ENCODE results near the gene PRKX.
A peak's percentile ranks its signal among the peaks of the same experiment; 100 is the strongest.

PRKX gene

GRCh38 chrX:3655181-3655580 lies 58.3 kb downstream of the PRKX start:
- TF ChIP-seq GATA2 (IDR thresholded peaks at IDR 0.05; ENCODE audit: low read depth, low read length), result no peak
- no peak for TF ChIP-seq GATA3 (IDR thresholded peaks at IDR 0.05; ENCODE audit: low read depth, low read length)

GRCh38 chrX:3653111-3653510 lies 60.3 kb downstream of the PRKX start:
- TF ChIP-seq GATA2 (IDR thresholded peaks at IDR 0.05; ENCODE audit: low read depth, low read length) (no peak), GATA3 (IDR thresholded peaks at IDR 0.05; ENCODE audit: low read depth, low read length) (no peak)

- TF ChIP-seq GATA2 (IDR thresholded peaks at IDR 0.05; ENCODE audit: low read depth, low read length) (no peak), GATA3 (IDR thresholded peaks at IDR 0.05; ENCODE audit: low read depth, low read length) (no peak)
Measured at GRCh38 chrX:3651277-3651676, 62.2 kb downstream of the PRKX start.

- TF ChIP-seq GATA2 (IDR thresholded peaks at IDR 0.05; ENCODE audit: low read depth, low read length), result no peak
- TF ChIP-seq GATA3 (IDR thresholded peaks at IDR 0.05; ENCODE audit: low read depth, low read length), result no peak
Measured at GRCh38 chrX:3648084-3648483, 65.4 kb downstream of the PRKX start.

- TF ChIP-seq GATA3 (IDR thresholded peaks at IDR 0.05; ENCODE audit: low read depth, low read length) (no peak), GATA2 (IDR thresholded peaks at IDR 0.05; ENCODE audit: low read depth, low read length) (no peak)
Measured at GRCh38 chrX:3639236-3639635, 74.2 kb downstream of the PRKX start.

GRCh38 chrX:3638280-3638873 lies 75.1 kb downstream of the PRKX start:
- TF ChIP-seq GATA2 (IDR thresholded peaks at IDR 0.05; ENCODE audit: low read depth, low read length), result no peak
- no peak for TF ChIP-seq GATA3 (IDR thresholded peaks at IDR 0.05; ENCODE audit: low read depth, low read length)

- TF ChIP-seq GATA2 (IDR thresholded peaks at IDR 0.05; ENCODE audit: low read depth, low read length) (no peak), GATA3 (IDR thresholded peaks at IDR 0.05; ENCODE audit: low read depth, low read length) (no peak)
Measured at GRCh38 chrX:3636803-3637202, 76.6 kb downstream of the PRKX start.

- TF ChIP-seq GATA3 (IDR thresholded peaks at IDR 0.05; ENCODE audit: low read depth, low read length), result no peak
- no peak for TF ChIP-seq GATA2 (IDR thresholded peaks at IDR 0.05; ENCODE audit: low read depth, low read length)
Measured at GRCh38 chrX:3631196-3631595, 82.3 kb downstream of the PRKX start.

- TF ChIP-seq GATA3 (IDR thresholded peaks at IDR 0.05; ENCODE audit: low read depth, low read length), result no peak
- TF ChIP-seq GATA2 (IDR thresholded peaks at IDR 0.05; ENCODE audit: low read depth, low read length), result no peak
Measured at GRCh38 chrX:3627594-3627993, 85.9 kb downstream of the PRKX start.

GRCh38 chrX:3621414-3621813 lies 92.0 kb downstream of the PRKX start:
- TF ChIP-seq GATA3 (IDR thresholded peaks at IDR 0.05; ENCODE audit: low read depth, low read length) (no peak), GATA2 (IDR thresholded peaks at IDR 0.05; ENCODE audit: low read depth, low read length) (peak; percentile 45; the same call in 1 of the 2 replicates)

GRCh38 chrX:3609810-3610209 lies 103.6 kb downstream of the PRKX start:
- TF ChIP-seq GATA3 (IDR thresholded peaks at IDR 0.05; ENCODE audit: low read depth, low read length) (no peak), GATA2 (IDR thresholded peaks at IDR 0.05; ENCODE audit: low read depth, low read length) (no peak)

GRCh38 chrX:3603026-3603661 lies 110.3 kb downstream of the PRKX start:
- no peak for TF ChIP-seq GATA2 (IDR thresholded peaks at IDR 0.05; ENCODE audit: low read depth, low read length)
- TF ChIP-seq GATA3 (IDR thresholded peaks at IDR 0.05; ENCODE audit: low read depth, low read length), result no peak

GRCh38 chrX:3599802-3600430 lies 113.5 kb downstream of the PRKX start:
- TF ChIP-seq GATA2 (IDR thresholded peaks at IDR 0.05; ENCODE audit: low read depth, low read length) (no peak), GATA3 (IDR thresholded peaks at IDR 0.05; ENCODE audit: low read depth, low read length) (no peak)

- TF ChIP-seq GATA3 (IDR thresholded peaks at IDR 0.05; ENCODE audit: low read depth, low read length) (no peak), GATA2 (IDR thresholded peaks at IDR 0.05; ENCODE audit: low read depth, low read length) (no peak)
Measured at GRCh38 chrX:3598709-3599108, 114.7 kb downstream of the PRKX start.

GRCh38 chrX:3598046-3598605 lies 115.3 kb downstream of the PRKX start:
- no peak for TF ChIP-seq GATA2 (IDR thresholded peaks at IDR 0.05; ENCODE audit: low read depth, low read length)
- TF ChIP-seq GATA3 (IDR thresholded peaks at IDR 0.05; ENCODE audit: low read depth, low read length), result no peak
